CD14-positive monocyte (primary cell): Measurements from ENCODE around the gene TNFAIP2. TPM values are rescaled to one million over a fixed set of nuclear protein-coding genes. Genes with fewer than 3 reads are reported as not detected.
A peak's percentile ranks its signal among the peaks of the same experiment; 100 is the strongest.

Source experiments
- DNase-seq, 3 donors: peaks; one replicate each; pipeline ENCODE4 v3.0.0-alpha.2; 2011 to 2022
- H2AFZ ChIP-seq: 2 replicates; pipeline ENCODE4 v1.6.0; 2012; ENCODE audit warnings: mild to moderate bottlenecking, low read depth, low read length, inconsistent platforms; ENCODE audit not compliant: insufficient read depth, poor library complexity, severe bottlenecking
- H3K27ac ChIP-seq, 2 donors: 1 replicate in 1 of 2; 2 replicates in 1 of 2; pipeline ENCODE4 v1.5.1; 2012 to 2013; ENCODE audit warnings: low read length in 2 of 2, control low read depth in 1 of 2, inconsistent platforms in 1 of 2, low read depth in 1 of 2, mild to moderate bottlenecking in 1 of 2
- H3K27me3 ChIP-seq, 2 donors: one replicate each; pipeline versions ENCODE4 v1.6.0 to v1.6.1; 2011 to 2013; ENCODE audit warnings: low read length in 2 of 2; ENCODE audit not compliant: control insufficient read depth in 2 of 2, insufficient read depth in 2 of 2
- H3K36me3 ChIP-seq, 2 donors: replicated peaks in 1 of 2; 1 replicate in 1 of 2; 2 replicates in 1 of 2; pipeline versions ENCODE4 v1.5.1 to v1.6.1; 2012 to 2013; ENCODE audit warnings: low read length in 2 of 2, control low read depth in 1 of 2, inconsistent platforms in 1 of 2, mild to moderate bottlenecking in 1 of 2; ENCODE audit not compliant: insufficient read depth in 2 of 2, control insufficient read depth in 1 of 2
- H3K4me1 ChIP-seq, 2 donors: 1 replicate in 1 of 2; 2 replicates in 1 of 2; pipeline versions ENCODE4 v1.5.1 to v1.6.1; 2012 to 2013; ENCODE audit warnings: low read length in 2 of 2, control low read depth in 1 of 2, inconsistent platforms in 1 of 2, mild to moderate bottlenecking in 1 of 2, moderate library complexity in 1 of 2; ENCODE audit not compliant: insufficient read depth in 2 of 2, control insufficient read depth in 1 of 2
- H3K4me2 ChIP-seq: replicated peaks from 2 replicates; pipeline ENCODE3; 2012; ENCODE audit warnings: low read length, moderate library complexity, mild to moderate bottlenecking; ENCODE audit not compliant: poor library complexity, severe bottlenecking; ENCODE audit errors: extremely low read depth
- H3K4me3 ChIP-seq, 3 experiments: fragments of 200-600 bp in 1 of 3; sonication (generic) in 1 of 3; replicated peaks in 1 of 3; 1 replicate in 2 of 3; 2 replicates in 1 of 3; pipeline ENCODE4 v1.5.1; 2011 to 2013; ENCODE audit warnings: low read length in 3 of 3, mild to moderate bottlenecking in 3 of 3, control low read depth in 2 of 3, low read depth in 2 of 3, inconsistent platforms in 1 of 3, moderate library complexity in 1 of 3
- H3K79me2 ChIP-seq: 2 replicates; pipeline ENCODE4 v1.6.0; 2012; ENCODE audit warnings: mild to moderate bottlenecking, control low read depth, inconsistent platforms, low read length, moderate library complexity; ENCODE audit not compliant: insufficient read depth
- H3K9ac ChIP-seq: 2 replicates; pipeline ENCODE4 v1.6.0; 2017; ENCODE audit warnings: low read length, mild to moderate bottlenecking; ENCODE audit not compliant: insufficient read depth, poor library complexity, severe bottlenecking
- H3K9me3 ChIP-seq, 2 donors: replicated peaks in 1 of 2; 1 replicate in 1 of 2; 2 replicates in 1 of 2; pipeline versions ENCODE4 v1.5.1 to v1.6.1; 2012 to 2013; ENCODE audit warnings: low read length in 2 of 2, control low read depth in 1 of 2; ENCODE audit not compliant: control insufficient read depth in 1 of 2, insufficient read depth in 1 of 2
- H4K20me1 ChIP-seq: 2 replicates; pipeline ENCODE4 v1.6.0; 2012; ENCODE audit warnings: mild to moderate bottlenecking, low read length, control low read depth, moderate library complexity; ENCODE audit not compliant: insufficient read depth
- H3K27ac Mint-ChIP-seq, 7 donors: one replicate each; pipeline ENCODE4 v1.8.0; 2020; ENCODE audit warnings: mild to moderate bottlenecking in 7 of 7, mixed read lengths in 7 of 7, moderate library complexity in 6 of 7, inconsistent platforms in 2 of 7
- H3K27me3 Mint-ChIP-seq, 3 donors: one replicate each; pipeline ENCODE4 v1.8.0; 2021 to 2022; ENCODE audit warnings: low read depth in 3 of 3, mild to moderate bottlenecking in 3 of 3, mixed read lengths in 3 of 3, moderate library complexity in 3 of 3, inconsistent platforms in 1 of 3
- H3K36me3 Mint-ChIP-seq, 2 donors: one replicate each; pipeline ENCODE4 v1.8.0; 2020; ENCODE audit warnings: mixed read lengths in 2 of 2, inconsistent platforms in 1 of 2, mild to moderate bottlenecking in 1 of 2
- H3K4me1 Mint-ChIP-seq: one replicate; pipeline ENCODE4 v1.8.0; 2020; ENCODE audit warnings: mild to moderate bottlenecking, mixed read lengths
- H3K4me3 Mint-ChIP-seq, 2 donors: one replicate each; pipeline ENCODE4 v1.8.0; 2020; ENCODE audit warnings: mild to moderate bottlenecking in 2 of 2, mixed read lengths in 2 of 2, moderate library complexity in 1 of 2
- H3K9me3 Mint-ChIP-seq, 7 donors: one replicate each; pipeline ENCODE4 v1.8.0; 2020 to 2022; ENCODE audit warnings: mixed read lengths in 7 of 7, mild to moderate bottlenecking in 6 of 7, moderate library complexity in 6 of 7, inconsistent platforms in 2 of 7
- WGBS: methylation state at CpG from one replicate; pipeline ENCODE4 v1.1.5; 2013; ENCODE audit warnings: missing lambda C conversion rate; ENCODE audit not compliant: insufficient coverage; 5-methylcytosine and 5-hydroxymethylcytosine counted together
- intact Hi-C, 2 donors: fragments of 100-400 bp; cut with micrococcal nuclease; formaldehyde crosslinking; loops; one replicate each; pipeline versions ENCODE4 v1.15.0 to v1.15.1; 2023
- polyA plus RNA-seq, 3 donors: library from polyadenylated mRNA; depleted of rRNA in 1 of 3; unstranded in 2 of 3; stranded (reverse) in 1 of 3; fragments of 300-500 nt in 2 of 3; fragments of >200 nt in 1 of 3; fragmentation: Illumina TruSeq in 2 of 3; gene quantifications; 1 replicate in 2 of 3; 2 replicates in 1 of 3; pipeline ENCODE4 v1.2.3, GENCODE V29; 2012 to 2021
- TF ChIP-seq, protein P1 (sequence below): fragments of 200-600 bp; IDR thresholded peaks from one replicate; pipeline ENCODE4 v1.8.0; 2022; ENCODE audit warnings: antibody characterized with exemption, mild to moderate bottlenecking

The TNFAIP2 gene
- polyA plus RNA-seq, 3 donors, result 41.5 to 1,807 (median 50.8) TPM

DNA sequence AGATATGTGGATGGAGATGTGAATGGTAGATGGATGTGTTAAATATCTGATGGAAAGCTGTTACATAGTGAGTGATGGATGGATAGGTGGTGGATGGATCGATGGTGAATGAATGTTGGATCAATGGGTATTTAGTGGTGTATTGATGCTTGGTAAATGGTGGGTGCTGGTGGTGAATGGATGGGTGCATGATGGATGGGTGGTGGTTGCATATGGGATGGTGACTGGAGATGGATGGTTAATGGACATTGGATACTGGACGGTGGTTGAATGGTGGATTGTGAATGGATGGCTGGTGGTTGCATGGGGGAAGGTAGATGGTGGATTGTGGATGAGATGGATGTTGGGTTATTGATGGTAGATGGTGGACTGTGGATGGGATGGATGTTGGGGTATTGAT, 41.3 kb upstream of the TNFAIP2 start:
- Mint-ChIP-seq H3K4me3 (no peak overlapping the region), H3K27me3 (peaks cover 13 to 24% (median 18%) of the 10 kb centered on the region in 3 donors), H3K9me3 (peaks cover 0 to 3% (median 0%) of the 10 kb centered on the region in 7 donors), H3K36me3 (no peaks in the 10 kb centered on the region), H3K4me1 (peaks cover 2% of the 10 kb centered on the region), H3K27ac (no peak overlapping the region)
- Histone ChIP-seq H4K20me1 (no peaks in the 10 kb centered on the region), H3K79me2 (no peaks in the 10 kb centered on the region), H2AFZ (no peak overlapping the region), H3K27me3 (peaks cover 5 to 32% of the 10 kb centered on the region in 2 donors), H3K4me1 (peaks cover 0 to 4% of the 10 kb centered on the region in 2 donors), H3K9me3 (no peaks in the 10 kb centered on the region), H3K9ac (no peak overlapping the region), H3K4me2 (no peak overlapping the region), H3K4me3 (no peak overlapping the region), H3K27ac (no peak overlapping the region), H3K36me3 (no peaks in the 10 kb centered on the region)
- whole genome bisulfite sequencing, result 93% methylated on average over 2 of the region's 2 CpGs
- intact Hi-C loops, result no loop called here
- DNase-seq, result no peak
- TF ChIP-seq, protein P1, sequence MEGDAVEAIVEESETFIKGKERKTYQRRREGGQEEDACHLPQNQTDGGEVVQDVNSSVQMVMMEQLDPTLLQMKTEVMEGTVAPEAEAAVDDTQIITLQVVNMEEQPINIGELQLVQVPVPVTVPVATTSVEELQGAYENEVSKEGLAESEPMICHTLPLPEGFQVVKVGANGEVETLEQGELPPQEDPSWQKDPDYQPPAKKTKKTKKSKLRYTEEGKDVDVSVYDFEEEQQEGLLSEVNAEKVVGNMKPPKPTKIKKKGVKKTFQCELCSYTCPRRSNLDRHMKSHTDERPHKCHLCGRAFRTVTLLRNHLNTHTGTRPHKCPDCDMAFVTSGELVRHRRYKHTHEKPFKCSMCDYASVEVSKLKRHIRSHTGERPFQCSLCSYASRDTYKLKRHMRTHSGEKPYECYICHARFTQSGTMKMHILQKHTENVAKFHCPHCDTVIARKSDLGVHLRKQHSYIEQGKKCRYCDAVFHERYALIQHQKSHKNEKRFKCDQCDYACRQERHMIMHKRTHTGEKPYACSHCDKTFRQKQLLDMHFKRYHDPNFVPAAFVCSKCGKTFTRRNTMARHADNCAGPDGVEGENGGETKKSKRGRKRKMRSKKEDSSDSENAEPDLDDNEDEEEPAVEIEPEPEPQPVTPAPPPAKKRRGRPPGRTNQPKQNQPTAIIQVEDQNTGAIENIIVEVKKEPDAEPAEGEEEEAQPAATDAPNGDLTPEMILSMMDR, result no peak

DNA sequence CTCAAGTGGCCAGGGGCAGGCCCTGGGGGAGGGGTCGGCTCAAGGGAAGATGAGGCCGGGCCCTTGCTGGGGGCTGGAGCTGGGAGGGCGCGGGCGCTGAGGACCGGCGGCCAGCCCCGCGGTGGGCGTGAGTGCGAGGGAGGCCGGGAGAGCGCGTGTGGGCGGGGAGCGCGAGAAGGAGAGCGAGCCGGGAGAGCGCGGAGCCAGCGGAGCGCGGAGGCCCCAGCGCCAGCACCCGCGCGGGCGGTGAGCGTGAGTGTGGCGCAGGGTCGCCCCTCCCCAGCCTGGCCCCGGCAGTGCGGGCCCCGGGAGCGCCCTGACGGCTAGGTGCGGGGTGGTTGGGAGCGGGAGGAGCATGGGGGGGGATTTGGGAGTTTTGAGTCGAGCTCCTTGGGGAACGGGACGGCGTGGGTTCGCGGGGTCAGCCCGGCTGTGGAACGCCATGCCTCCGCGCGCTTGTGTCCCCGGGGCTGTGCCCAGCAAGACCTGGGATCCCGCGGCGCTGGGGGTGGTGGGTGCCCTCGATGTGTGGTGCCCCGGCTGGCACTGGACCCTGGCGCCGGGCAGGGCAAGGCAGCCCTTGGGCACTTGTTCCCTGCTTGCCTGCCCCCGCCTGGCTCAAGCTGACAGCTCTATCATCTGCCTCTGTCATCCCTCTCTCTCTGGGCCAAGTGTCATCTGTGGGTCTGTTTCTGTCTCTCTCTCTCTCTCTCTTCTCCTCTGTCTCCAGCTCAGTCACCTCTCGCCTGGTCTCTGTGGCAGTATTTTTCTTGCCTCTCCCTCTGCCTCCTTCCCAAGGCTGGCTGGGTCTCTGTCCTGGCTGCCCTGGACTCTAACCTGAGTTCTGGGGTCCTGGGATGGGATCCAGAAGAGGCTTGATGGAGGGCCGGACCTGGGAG, 39.0 kb upstream of the TNFAIP2 start, which contains the start of gene LBHD2:
Gene LBHD2, plus strand, starts transcription at position 190 of the 899 bp plus-strand sequence. CDS start 1,803 bp downstream, outside the sequence.
- no peak within 1 kb of the TSS for H3K27ac ChIP-seq
- H3K27ac Mint-ChIP-seq, result no peak within 1 kb of the TSS
- no peaks in the 10 kb centered on the region for H3K4me1 ChIP-seq
- no peak within 1 kb of the TSS for H2AFZ ChIP-seq
- H3K36me3 ChIP-seq, result no peaks in the 10 kb centered on the region
- no peaks in the 10 kb centered on the region for H3K36me3 Mint-ChIP-seq
- H3K4me3 Mint-ChIP-seq, result peak within 1 kb of the TSS in 1 of 2 donors; percentile 71
- DNase-seq, result no peak
- H3K4me2 ChIP-seq, result no peak within 1 kb of the TSS
- intact Hi-C loops, result no loop called here
- H3K9me3 Mint-ChIP-seq, result peaks cover 0 to 3% (median 0%) of the 10 kb centered on the region in 7 donors
- no peak within 1 kb of the TSS for H3K4me3 ChIP-seq
- H3K27me3 Mint-ChIP-seq, result peaks cover 20 to 22% (median 21%) of the 10 kb centered on the region in 3 donors
- H3K27me3 ChIP-seq, result peaks cover 5 to 28% of the 10 kb centered on the region in 2 donors
- H4K20me1 ChIP-seq, result no peaks in the 10 kb centered on the region
- TF ChIP-seq, protein P1, result no peak
- H3K79me2 ChIP-seq, result no peaks in the 10 kb centered on the region
- H3K9ac ChIP-seq, result no peak within 1 kb of the TSS
- H3K9me3 ChIP-seq, result no peaks in the 10 kb centered on the region
- H3K4me1 Mint-ChIP-seq, result peaks cover 2% of the 10 kb centered on the region
- WGBS, result 21% methylated on average over 60 of the region's 61 CpGs
